ENCODE data around the gene PTCRA. TPM values are rescaled to one million over a fixed set of nuclear protein-coding genes. Genes with fewer than 3 reads are reported as not detected.
"Not testable (repeated sequence)": the region's sequence is repeated elsewhere in the genome, so short reads cannot be mapped to it uniquely, and the experiment has no call there.

Gene PTCRA
- total and polyA plus RNA-seq, 2 experiments from 2014 or later, result not detected

DNA sequence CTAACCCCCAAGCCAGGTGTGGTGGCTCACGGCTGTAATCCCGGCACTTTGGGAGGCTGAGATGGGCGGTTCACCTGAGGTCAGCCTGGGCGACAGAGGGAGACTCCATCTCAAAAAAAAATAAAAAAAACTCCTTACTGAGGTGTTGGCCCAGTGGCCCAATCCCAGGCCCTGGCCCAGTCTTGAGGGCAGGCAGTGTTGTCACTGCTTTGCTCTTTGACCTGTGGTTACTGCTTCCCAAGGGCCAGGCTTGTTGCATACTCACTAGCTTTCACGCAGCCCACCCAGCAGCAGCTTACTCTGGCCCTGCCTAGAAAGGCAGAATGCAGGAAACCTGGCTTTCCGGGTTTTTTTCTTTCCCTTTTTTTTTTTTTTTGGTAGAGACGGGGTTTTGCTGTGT is 26.6 kb downstream of the PTCRA start:
- Histone ChIP-seq H3K79me2 (ENCODE audit: insufficient read depth) (no peaks in the 10 kb centered on the region), H3K4me1 (ENCODE audit: insufficient read depth) (no peaks in the 10 kb centered on the region), H3F3A (ENCODE audit: insufficient read depth) (no peaks in the 10 kb centered on the region), H3K27ac (no peak overlapping the region), H3K9me3 (ENCODE audit: low read depth) (no peaks in the 10 kb centered on the region), H3K4me2 (ENCODE audit: unreplicated experiment) (no peak overlapping the region), H4K20me1 (ENCODE audit: insufficient read depth) (no peaks in the 10 kb centered on the region), H3K9me2 (ENCODE audit: insufficient read depth) (no peaks in the 10 kb centered on the region), H3K36me3 (ENCODE audit: low read depth) (no peaks in the 10 kb centered on the region; the same call in 1 of the 2 replicates), H3K27me3 (replicated peaks; ENCODE audit: insufficient read depth) (no peaks in the 10 kb centered on the region), H3K9ac (no peak overlapping the region), H2AFZ (no peak overlapping the region), H3K4me3 (no peak overlapping the region)
- TF ChIP-seq EZH2 (IDR thresholded peaks at IDR 0.05; ENCODE audit: insufficient read depth, poor library complexity, severe bottlenecking) (no peak), EZH2phosphoT487 (IDR thresholded peaks at IDR 0.05; ENCODE audit: insufficient read depth, low read depth) (no peak)
- no peak for DNase-seq
- 69 to 70% methylated on average over 5 to 7 of the region's 7 CpGs for WGBS, 2 experiments (ENCODE audit: low coverage in 1 of 2, low lambda C conversion rate in 2 of 2, missing lambda C conversion rate in 2 of 2)
- in situ Hi-C loops (cut with MboI), result no loop called here

DNA sequence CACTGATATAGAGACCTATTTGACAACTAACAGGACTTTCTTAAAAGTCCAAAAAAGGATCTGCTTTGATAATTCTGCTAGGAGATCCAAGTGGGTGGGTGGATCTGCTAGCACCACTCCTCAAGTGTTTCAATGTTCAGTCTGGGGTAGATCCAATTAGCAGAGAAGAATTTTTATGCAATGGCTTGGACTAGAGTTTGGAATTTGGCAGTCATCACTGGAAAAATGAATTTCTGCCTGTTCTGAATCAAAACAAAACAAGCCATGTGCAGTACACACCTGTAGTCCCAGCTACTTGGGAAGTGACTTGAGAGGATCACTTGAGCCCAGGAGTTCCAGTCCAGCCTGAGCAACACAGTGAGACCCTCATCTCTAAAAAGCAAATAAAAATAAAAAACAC is 32.1 kb downstream of the PTCRA start:
- Histone ChIP-seq H3K4me1 (ENCODE audit: insufficient read depth) (no peaks in the 10 kb centered on the region), H3K79me2 (ENCODE audit: insufficient read depth) (no peaks in the 10 kb centered on the region), H3K36me3 (ENCODE audit: low read depth) (no peaks in the 10 kb centered on the region; the same call in 1 of the 2 replicates), H3K9ac (no peak overlapping the region), H4K20me1 (ENCODE audit: insufficient read depth) (no peaks in the 10 kb centered on the region), H3K4me2 (ENCODE audit: unreplicated experiment) (no peak overlapping the region), H3K27me3 (replicated peaks; ENCODE audit: insufficient read depth) (no peaks in the 10 kb centered on the region), H3F3A (ENCODE audit: insufficient read depth) (no peaks in the 10 kb centered on the region), H3K4me3 (no peak overlapping the region), H3K9me3 (ENCODE audit: low read depth) (no peaks in the 10 kb centered on the region), H3K9me2 (ENCODE audit: insufficient read depth) (no peaks in the 10 kb centered on the region), H2AFZ (no peak overlapping the region), H3K27ac (no peak overlapping the region)
- in situ Hi-C loops (cut with MboI), result no loop called here
- no peak for TF ChIP-seq EZH2 (IDR thresholded peaks at IDR 0.05; ENCODE audit: insufficient read depth, poor library complexity, severe bottlenecking)
- no peak for TF ChIP-seq EZH2phosphoT487 (IDR thresholded peaks at IDR 0.05; ENCODE audit: insufficient read depth, low read depth)
- DNase-seq, result no peak

DNA sequence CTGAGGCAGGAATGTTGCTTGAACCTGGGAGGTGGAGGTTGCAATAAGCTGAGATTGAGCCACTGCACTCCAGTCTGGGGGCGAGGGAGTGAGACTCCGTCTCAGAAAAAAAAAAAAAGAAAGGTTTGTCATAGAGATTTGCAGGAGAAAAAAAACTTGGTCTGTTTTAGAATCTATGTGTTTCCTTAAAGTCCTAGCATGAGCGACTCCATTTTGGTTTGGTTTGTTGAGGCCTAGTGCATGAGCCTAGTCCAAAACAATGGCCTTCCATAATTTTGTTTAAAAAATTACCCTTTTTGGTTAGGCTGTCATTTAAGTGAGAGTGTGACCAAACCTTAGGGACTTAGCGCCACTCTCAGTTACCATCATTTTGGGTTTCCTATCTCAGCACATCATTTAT is 36.5 kb downstream of the PTCRA start:
- Histone ChIP-seq H3K36me3 (ENCODE audit: low read depth) (no peaks in the 10 kb centered on the region), H3K27me3 (replicated peaks; ENCODE audit: insufficient read depth) (no peaks in the 10 kb centered on the region), H3K4me3 (no peak overlapping the region), H3K27ac (no peak overlapping the region), H4K20me1 (ENCODE audit: insufficient read depth) (no peaks in the 10 kb centered on the region), H3F3A (ENCODE audit: insufficient read depth) (no peaks in the 10 kb centered on the region), H3K9me3 (ENCODE audit: low read depth) (no peaks in the 10 kb centered on the region), H3K9me2 (ENCODE audit: insufficient read depth) (no peaks in the 10 kb centered on the region), H2AFZ (no peak overlapping the region), H3K9ac (no peak overlapping the region), H3K79me2 (ENCODE audit: insufficient read depth) (no peaks in the 10 kb centered on the region), H3K4me2 (ENCODE audit: unreplicated experiment) (no peak overlapping the region), H3K4me1 (ENCODE audit: insufficient read depth) (no peaks in the 10 kb centered on the region)
- no peak for TF ChIP-seq EZH2phosphoT487 (IDR thresholded peaks at IDR 0.05; ENCODE audit: insufficient read depth, low read depth)
- TF ChIP-seq EZH2 (IDR thresholded peaks at IDR 0.05; ENCODE audit: insufficient read depth, poor library complexity, severe bottlenecking), result no peak
- in situ Hi-C loops (cut with MboI), result no loop called here
- DNase-seq, result no peak
- WGBS, 2 experiments (ENCODE audit: low coverage in 1 of 2, low lambda C conversion rate in 2 of 2, missing lambda C conversion rate in 2 of 2), result 83 to 91% methylated on average over 4 of the region's 4 CpGs

DNA sequence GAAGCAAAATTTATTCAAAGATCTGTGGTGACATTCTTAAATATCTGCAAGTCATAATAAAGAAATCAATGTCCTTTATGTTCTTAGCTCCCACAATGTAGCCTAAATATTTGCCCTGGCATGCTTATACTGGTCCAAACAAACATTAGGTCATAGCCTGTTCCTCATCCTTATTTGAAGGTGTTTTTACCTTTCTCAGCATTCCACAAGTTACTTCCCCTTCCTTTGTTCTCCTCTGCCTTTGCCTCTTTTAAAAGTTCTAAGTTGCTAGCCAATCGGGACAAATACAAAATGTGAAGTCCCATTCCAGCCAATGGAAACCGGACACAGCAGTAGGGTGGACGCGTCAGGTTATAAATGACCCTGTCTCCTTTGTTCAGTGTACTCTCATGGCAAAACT is 38.6 kb downstream of the PTCRA start:
- H3K4me2 ChIP-seq (ENCODE audit: unreplicated experiment); H4K20me1 ChIP-seq (ENCODE audit: insufficient read depth); H3K4me1 ChIP-seq (ENCODE audit: insufficient read depth); H3K27ac ChIP-seq; H3K4me3 ChIP-seq; DNase-seq; H2AFZ ChIP-seq; H3K9me3 ChIP-seq (ENCODE audit: low read depth); H3F3A ChIP-seq (ENCODE audit: insufficient read depth); H3K79me2 ChIP-seq (ENCODE audit: insufficient read depth); H3K27me3 ChIP-seq (replicated peaks; ENCODE audit: insufficient read depth); H3K36me3 ChIP-seq (ENCODE audit: low read depth); H3K9me2 ChIP-seq (ENCODE audit: insufficient read depth); in situ Hi-C loops (cut with MboI); H3K9ac ChIP-seq: not testable (repeated sequence)
- WGBS, 2 experiments (ENCODE audit: low coverage in 1 of 2, low lambda C conversion rate in 2 of 2, missing lambda C conversion rate in 2 of 2), result 94 to 95% methylated on average over 4 of the region's 4 CpGs

DNA sequence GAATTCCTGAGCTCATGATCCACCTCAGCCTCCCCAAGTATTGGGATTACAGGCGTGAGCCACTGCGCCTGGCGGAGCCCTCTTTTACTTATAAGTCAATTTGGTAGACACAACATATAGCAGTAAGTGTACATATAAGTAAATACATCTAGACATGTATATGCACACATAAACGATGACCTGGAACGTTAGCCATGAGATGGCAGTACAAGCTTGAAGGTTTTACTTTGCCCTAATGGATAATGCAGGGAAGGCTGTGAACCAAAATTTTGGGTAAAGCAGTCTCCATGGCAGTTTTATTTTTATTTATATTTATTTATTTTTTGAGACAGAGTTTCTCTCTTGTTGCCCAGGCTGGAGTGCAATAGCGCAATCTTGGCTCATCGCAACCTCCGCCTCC is 42.3 kb downstream of the PTCRA start:
- no peaks in the 10 kb centered on the region for H3K79me2 ChIP-seq (ENCODE audit: insufficient read depth)
- 0 out of 2 replicates have a peak, but pooled peaks cover 4% of the 10 kb centered on the region for H3K4me1 ChIP-seq (ENCODE audit: insufficient read depth)
- no peaks in the 10 kb centered on the region for H3K27me3 ChIP-seq (replicated peaks; ENCODE audit: insufficient read depth)
- H3K4me2 ChIP-seq (ENCODE audit: unreplicated experiment), result no peak overlapping the region
- TF ChIP-seq EZH2phosphoT487 (IDR thresholded peaks at IDR 0.05; ENCODE audit: insufficient read depth, low read depth) (no peak), EZH2 (IDR thresholded peaks at IDR 0.05; ENCODE audit: insufficient read depth, poor library complexity, severe bottlenecking) (no peak)
- no peak overlapping the region for H2AFZ ChIP-seq
- no peaks in the 10 kb centered on the region for H4K20me1 ChIP-seq (ENCODE audit: insufficient read depth)
- H3F3A ChIP-seq (ENCODE audit: insufficient read depth), result no peaks in the 10 kb centered on the region
- no peaks in the 10 kb centered on the region for H3K9me2 ChIP-seq (ENCODE audit: insufficient read depth)
- H3K9me3 ChIP-seq (ENCODE audit: low read depth), result no peaks in the 10 kb centered on the region
- in situ Hi-C loops (cut with MboI), result no loop called here
- WGBS, 2 experiments (ENCODE audit: low coverage in 1 of 2, low lambda C conversion rate in 2 of 2, missing lambda C conversion rate in 2 of 2), result 69 to 71% methylated on average over 8 of the region's 8 CpGs
- DNase-seq, result no peak
- H3K27ac ChIP-seq, result no peak overlapping the region
- H3K4me3 ChIP-seq, result no peak overlapping the region
- H3K9ac ChIP-seq, result no peak overlapping the region
- H3K36me3 ChIP-seq (ENCODE audit: low read depth), result no peaks in the 10 kb centered on the region

Data from GM23248 (cell line).